ENCODE measurements around the gene CNTN5. TPM values are rescaled to one million over a fixed set of nuclear protein-coding genes. Genes with fewer than 3 reads are reported as not detected.

Gene CNTN5
- total RNA-seq, 3 donors from 2014 or later (not counting 1 experiment from before 2014, with no cell fraction given): not detected

DNA sequence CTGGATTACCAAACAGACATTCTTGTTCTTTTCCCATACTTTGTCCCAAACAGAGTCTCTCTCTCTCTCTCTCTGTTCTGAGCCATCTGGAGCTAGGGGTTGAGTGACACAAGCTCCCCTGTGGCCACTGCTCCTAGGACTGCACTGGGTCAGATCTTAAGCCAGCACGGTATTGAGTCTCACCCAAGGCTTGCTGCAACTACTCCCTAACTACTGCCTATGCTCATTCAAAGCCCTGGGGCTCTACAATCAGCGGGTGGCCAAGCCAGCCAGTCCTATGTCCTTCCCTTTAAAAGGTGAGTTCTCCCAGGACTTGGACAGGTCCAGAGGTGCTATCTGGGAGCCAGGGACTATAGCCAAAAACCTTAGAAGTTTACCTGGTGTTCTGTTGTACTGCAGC is 385.6 kb downstream of the CNTN5 start:
- no peak overlapping the region for H3K27ac ChIP-seq (ENCODE audit: low read length)
- peaks cover 28% of the 10 kb centered on the region for H3K36me3 Mint-ChIP-seq
- H3K27me3 ChIP-seq (ENCODE audit: control insufficient read depth, insufficient read depth, low read length): no peaks in the 10 kb centered on the region
- no peaks in the 10 kb centered on the region for H3K4me1 ChIP-seq (ENCODE audit: control insufficient read depth, insufficient read depth, low read length)
- H3K9me3 Mint-ChIP-seq: peaks cover 14 to 31% of the 10 kb centered on the region in 2 donors
- no peaks in the 10 kb centered on the region for H3K27me3 Mint-ChIP-seq (ENCODE audit: low read depth in 2 of 2)
- TF ChIP-seq, protein P1, sequence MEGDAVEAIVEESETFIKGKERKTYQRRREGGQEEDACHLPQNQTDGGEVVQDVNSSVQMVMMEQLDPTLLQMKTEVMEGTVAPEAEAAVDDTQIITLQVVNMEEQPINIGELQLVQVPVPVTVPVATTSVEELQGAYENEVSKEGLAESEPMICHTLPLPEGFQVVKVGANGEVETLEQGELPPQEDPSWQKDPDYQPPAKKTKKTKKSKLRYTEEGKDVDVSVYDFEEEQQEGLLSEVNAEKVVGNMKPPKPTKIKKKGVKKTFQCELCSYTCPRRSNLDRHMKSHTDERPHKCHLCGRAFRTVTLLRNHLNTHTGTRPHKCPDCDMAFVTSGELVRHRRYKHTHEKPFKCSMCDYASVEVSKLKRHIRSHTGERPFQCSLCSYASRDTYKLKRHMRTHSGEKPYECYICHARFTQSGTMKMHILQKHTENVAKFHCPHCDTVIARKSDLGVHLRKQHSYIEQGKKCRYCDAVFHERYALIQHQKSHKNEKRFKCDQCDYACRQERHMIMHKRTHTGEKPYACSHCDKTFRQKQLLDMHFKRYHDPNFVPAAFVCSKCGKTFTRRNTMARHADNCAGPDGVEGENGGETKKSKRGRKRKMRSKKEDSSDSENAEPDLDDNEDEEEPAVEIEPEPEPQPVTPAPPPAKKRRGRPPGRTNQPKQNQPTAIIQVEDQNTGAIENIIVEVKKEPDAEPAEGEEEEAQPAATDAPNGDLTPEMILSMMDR (IDR thresholded peaks at IDR 0.05): no peak
- H3K4me3 ChIP-seq (ENCODE audit: low read length): no peak overlapping the region
- peaks cover 19% of the 10 kb centered on the region for H3K9me3 ChIP-seq (ENCODE audit: control insufficient read depth, insufficient read depth, low read length)
- intact Hi-C loops (cut with micrococcal nuclease): no loop called here
- ATAC-seq (no peak), DNase-seq (no peak)
- H3K27ac Mint-ChIP-seq: no peak overlapping the region
- 73% methylated on average over 2 of the region's 2 CpGs for WGBS (ENCODE audit: insufficient coverage)
- H3K4me1 Mint-ChIP-seq: no peaks in the 10 kb centered on the region
- no peak overlapping the region for H3K4me3 Mint-ChIP-seq
- no peaks in the 10 kb centered on the region for H3K36me3 ChIP-seq (ENCODE audit: control insufficient read depth, insufficient read depth, low read length)

DNA sequence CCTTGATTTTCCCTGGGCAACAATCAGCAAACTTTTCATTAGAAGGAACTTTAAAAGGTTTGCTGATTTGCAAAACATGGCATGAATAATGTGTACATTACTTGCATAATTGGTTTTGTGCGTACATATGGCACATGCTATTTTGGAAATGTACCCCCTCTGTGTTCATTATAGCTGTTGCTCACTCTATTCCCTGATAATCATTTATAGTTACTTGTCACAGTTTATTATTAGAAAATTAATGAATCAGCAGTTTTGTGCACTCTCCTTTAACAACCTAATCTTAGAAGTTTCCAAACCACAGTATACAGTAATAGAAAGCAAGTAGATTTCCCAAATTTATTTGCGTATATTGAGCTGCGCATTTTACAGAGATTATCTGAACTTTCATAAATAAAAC is 389.9 kb downstream of the CNTN5 start:
- 94% methylated on average over 2 of the region's 3 CpGs for WGBS (ENCODE audit: insufficient coverage)
- ATAC-seq: no peak

DNA sequence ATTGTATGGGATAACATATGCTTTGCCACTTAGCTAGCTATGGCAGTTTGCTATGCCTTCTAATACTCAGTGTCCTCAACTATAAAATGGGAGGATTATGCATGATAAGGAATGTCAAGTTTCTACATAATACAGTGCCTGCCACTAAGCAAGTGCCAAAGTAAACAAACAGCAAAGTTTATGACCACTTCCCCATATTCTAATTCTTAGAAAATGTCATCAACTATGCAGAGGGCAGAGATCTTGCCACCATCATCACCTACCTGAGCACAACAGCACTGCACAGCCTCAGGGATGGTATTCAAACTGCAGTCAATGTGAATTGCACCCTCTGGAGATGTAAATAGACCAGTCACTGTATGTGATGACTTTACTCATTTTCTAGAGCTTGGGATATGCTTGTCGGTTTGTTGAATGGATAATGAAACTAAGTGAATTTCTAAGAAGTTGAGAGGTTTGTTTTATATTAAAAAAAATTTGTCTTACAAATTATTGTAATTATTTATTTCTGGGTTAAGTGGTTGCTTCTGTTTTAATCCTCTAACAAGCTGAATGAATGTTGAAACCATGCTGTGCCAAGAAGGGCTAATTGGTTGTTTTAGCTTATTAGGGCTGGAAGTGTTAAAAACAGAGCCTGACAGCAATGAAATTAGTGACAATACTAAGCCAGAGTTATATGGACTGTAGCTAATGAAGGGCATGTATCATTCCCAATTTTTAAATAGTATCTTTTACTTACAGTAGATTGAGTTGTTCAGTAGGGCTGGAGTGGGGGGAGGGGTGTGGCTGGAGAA is 398.4 kb downstream of the CNTN5 start:
- Histone ChIP-seq H3K27ac (ENCODE audit: low read length) (no peak overlapping the region), H3K36me3 (ENCODE audit: control insufficient read depth, insufficient read depth, low read length) (no peaks in the 10 kb centered on the region), H3K4me3 (ENCODE audit: low read length) (no peak overlapping the region), H3K4me1 (ENCODE audit: control insufficient read depth, insufficient read depth, low read length) (no peaks in the 10 kb centered on the region), H3K27me3 (ENCODE audit: control insufficient read depth, insufficient read depth, low read length) (no peaks in the 10 kb centered on the region), H3K9me3 (ENCODE audit: control insufficient read depth, insufficient read depth, low read length) (peaks cover under 1% of the 10 kb centered on the region)
- TF ChIP-seq, protein P1 (IDR thresholded peaks at IDR 0.05): no peak
- intact Hi-C loops (cut with micrococcal nuclease): no loop called here
- DNase-seq (no peak), ATAC-seq (no peak)
- Mint-ChIP-seq H3K4me1 (no peaks in the 10 kb centered on the region), H3K4me3 (no peak overlapping the region), H3K9me3 (peaks cover 16 to 28% of the 10 kb centered on the region in 2 donors), H3K27me3 (ENCODE audit: low read depth in 2 of 2) (no peaks in the 10 kb centered on the region), H3K27ac (no peak overlapping the region), H3K36me3 (peaks cover 5% of the 10 kb centered on the region)
- no CpG with 5 or more reads among the region's 1 CpG for WGBS (ENCODE audit: insufficient coverage)

More for the DNA sequence above, 389.9 kb downstream of the CNTN5 start:
- DNase-seq: no peak
- TF ChIP-seq, protein P1 (IDR thresholded peaks at IDR 0.05): no peak
- H3K27ac Mint-ChIP-seq: no peak overlapping the region
- peaks cover 19% of the 10 kb centered on the region for H3K9me3 ChIP-seq (ENCODE audit: control insufficient read depth, insufficient read depth, low read length)
- no peak overlapping the region for H3K27ac ChIP-seq (ENCODE audit: low read length)
- H3K36me3 ChIP-seq (ENCODE audit: control insufficient read depth, insufficient read depth, low read length): no peaks in the 10 kb centered on the region
- H3K9me3 Mint-ChIP-seq: peaks cover 10 to 25% of the 10 kb centered on the region in 2 donors
- H3K4me3 Mint-ChIP-seq: no peak overlapping the region
- peaks cover 17% of the 10 kb centered on the region for H3K36me3 Mint-ChIP-seq
- H3K4me1 Mint-ChIP-seq: no peaks in the 10 kb centered on the region
- no peaks in the 10 kb centered on the region for H3K27me3 ChIP-seq (ENCODE audit: control insufficient read depth, insufficient read depth, low read length)
- no peaks in the 10 kb centered on the region for H3K27me3 Mint-ChIP-seq (ENCODE audit: low read depth in 2 of 2)
- intact Hi-C loops (cut with micrococcal nuclease): no loop called here
- no peak overlapping the region for H3K4me3 ChIP-seq (ENCODE audit: low read length)
- H3K4me1 ChIP-seq (ENCODE audit: control insufficient read depth, insufficient read depth, low read length): no peaks in the 10 kb centered on the region
